Upper lobe of left lung (tissue), 4 donors: ENCODE data around the gene TMEM174.

Source experiments
- EP300 ChIP-seq, 4 donors: sonication (generic); formaldehyde crosslinking; IDR thresholded peaks; one replicate each; pipeline ENCODE4 v1.5.1; 2017; ENCODE audit warnings: antibody characterized with exemption in 4 of 4, control low read depth in 2 of 4
- POLR2AphosphoS5 ChIP-seq, 2 donors: sonication (generic); formaldehyde crosslinking; IDR thresholded peaks; one replicate each; pipeline ENCODE4 v1.5.1; 2017; ENCODE audit warnings: antibody characterized with exemption in 2 of 2

DNA sequence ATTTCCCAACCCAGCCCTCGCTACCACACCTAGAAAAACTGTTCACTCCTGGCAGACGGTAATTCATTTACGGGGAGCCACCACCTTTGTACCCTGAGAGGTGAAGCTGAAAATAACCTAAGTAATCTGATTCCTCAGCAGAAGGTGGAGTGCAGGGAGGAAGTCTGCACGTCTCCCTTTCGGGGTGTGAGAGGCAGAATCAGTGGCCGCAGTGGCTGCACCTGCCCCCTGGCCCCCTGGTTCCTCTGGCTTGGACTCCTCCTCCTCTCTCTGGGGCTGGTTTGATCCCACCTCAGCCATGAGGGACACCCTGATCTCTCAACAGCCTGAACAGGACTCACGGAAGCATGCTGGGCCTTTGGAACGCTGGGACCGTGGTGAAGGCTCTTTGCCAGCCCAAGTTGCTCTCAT lies 10.5 kb downstream of the TMEM174 start:
- TF ChIP-seq POLR2AphosphoS5 (IDR thresholded peaks at IDR 0.05) (no peak), EP300 (IDR thresholded peaks at IDR 0.05) (no peak)
